Measurements from ENCODE around the gene MAG. TPM values are rescaled to one million over a fixed set of nuclear protein-coding genes. Genes with fewer than 3 reads are reported as not detected.

MAG gene
- total RNA-seq, 1 donor from 2014 or later: not detected

GRCh38 chr19:35300339-35300649 lies 8.3 kb downstream of the MAG start:
- Mint-ChIP-seq H3K9me3 (no peaks in the 10 kb centered on the region), H3K27ac (ENCODE audit: unreplicated experiment) (no peak overlapping the region), H3K4me1 (no peaks in the 10 kb centered on the region), H3K4me3 (no peak overlapping the region), H3K36me3 (ENCODE audit: low read depth) (no peaks in the 10 kb centered on the region), H3K27me3 (ENCODE audit: low read depth) (no peaks in the 10 kb centered on the region)
- DNase-seq (ENCODE audit: low read depth, low spot score): no peak
- no peak for TF ChIP-seq CTCF (conservative IDR thresholded peaks at IDR 0.05)

- no peak overlapping the region for H3K4me3 Mint-ChIP-seq
- no peak overlapping the region for H3K27ac Mint-ChIP-seq (ENCODE audit: unreplicated experiment)
- H3K9me3 Mint-ChIP-seq: no peaks in the 10 kb centered on the region
- no peak for DNase-seq (ENCODE audit: low read depth, low spot score)
- H3K36me3 Mint-ChIP-seq (ENCODE audit: low read depth): no peaks in the 10 kb centered on the region
- TF ChIP-seq CTCF (conservative IDR thresholded peaks at IDR 0.05): no peak
- H3K4me1 Mint-ChIP-seq: no peaks in the 10 kb centered on the region
- H3K27me3 Mint-ChIP-seq (ENCODE audit: low read depth): no peaks in the 10 kb centered on the region
Observed at GRCh38 chr19:35301961-35302360, 10.0 kb downstream of the MAG start.

- Mint-ChIP-seq H3K4me1 (no peaks in the 10 kb centered on the region), H3K27me3 (ENCODE audit: low read depth) (no peaks in the 10 kb centered on the region), H3K9me3 (no peaks in the 10 kb centered on the region), H3K36me3 (ENCODE audit: low read depth) (no peaks in the 10 kb centered on the region), H3K4me3 (no peak overlapping the region), H3K27ac (ENCODE audit: unreplicated experiment) (no peak overlapping the region)
- no peak for DNase-seq (ENCODE audit: low read depth, low spot score)
- TF ChIP-seq CTCF (conservative IDR thresholded peaks at IDR 0.05): no peak
Observed at GRCh38 chr19:35302446-35302845, 10.5 kb downstream of the MAG start.

GRCh38 chr19:35303357-35303915 lies 11.5 kb downstream of the MAG start:
- TF ChIP-seq CTCF (conservative IDR thresholded peaks at IDR 0.05): no peak
- no peak overlapping the region for H3K4me3 Mint-ChIP-seq
- H3K4me1 Mint-ChIP-seq: peaks cover 6% of the 10 kb centered on the region
- DNase-seq (ENCODE audit: low read depth, low spot score): no peak
- H3K9me3 Mint-ChIP-seq: no peaks in the 10 kb centered on the region
- no peaks in the 10 kb centered on the region for H3K36me3 Mint-ChIP-seq (ENCODE audit: low read depth)
- H3K27me3 Mint-ChIP-seq (ENCODE audit: low read depth): no peaks in the 10 kb centered on the region
- no peak overlapping the region for H3K27ac Mint-ChIP-seq (ENCODE audit: unreplicated experiment)

- H3K27ac Mint-ChIP-seq (ENCODE audit: unreplicated experiment): peak overlapping the region; percentile 15
- H3K4me1 Mint-ChIP-seq: peaks cover 10% of the 10 kb centered on the region
- no peaks in the 10 kb centered on the region for H3K27me3 Mint-ChIP-seq (ENCODE audit: low read depth)
- no peaks in the 10 kb centered on the region for H3K9me3 Mint-ChIP-seq
- no peak for TF ChIP-seq CTCF (conservative IDR thresholded peaks at IDR 0.05)
- DNase-seq (ENCODE audit: low read depth, low spot score): no peak
- no peak overlapping the region for H3K4me3 Mint-ChIP-seq
- no peaks in the 10 kb centered on the region for H3K36me3 Mint-ChIP-seq (ENCODE audit: low read depth)
Observed at GRCh38 chr19:35304036-35304435, 12.1 kb downstream of the MAG start.

- DNase-seq (ENCODE audit: low read depth, low spot score): no peak
- no peak for TF ChIP-seq CTCF (conservative IDR thresholded peaks at IDR 0.05)
- Mint-ChIP-seq H3K9me3 (no peaks in the 10 kb centered on the region), H3K4me1 (peaks cover 18% of the 10 kb centered on the region), H3K27me3 (ENCODE audit: low read depth) (no peaks in the 10 kb centered on the region), H3K36me3 (ENCODE audit: low read depth) (no peaks in the 10 kb centered on the region), H3K4me3 (no peak overlapping the region), H3K27ac (ENCODE audit: unreplicated experiment) (no peak overlapping the region)
Observed at GRCh38 chr19:35305181-35305580, 13.2 kb downstream of the MAG start.

Data from neural crest cell (in vitro differentiated cells).